ENCODE measurements around the gene TCTN1.

The TCTN1 gene

DNA sequence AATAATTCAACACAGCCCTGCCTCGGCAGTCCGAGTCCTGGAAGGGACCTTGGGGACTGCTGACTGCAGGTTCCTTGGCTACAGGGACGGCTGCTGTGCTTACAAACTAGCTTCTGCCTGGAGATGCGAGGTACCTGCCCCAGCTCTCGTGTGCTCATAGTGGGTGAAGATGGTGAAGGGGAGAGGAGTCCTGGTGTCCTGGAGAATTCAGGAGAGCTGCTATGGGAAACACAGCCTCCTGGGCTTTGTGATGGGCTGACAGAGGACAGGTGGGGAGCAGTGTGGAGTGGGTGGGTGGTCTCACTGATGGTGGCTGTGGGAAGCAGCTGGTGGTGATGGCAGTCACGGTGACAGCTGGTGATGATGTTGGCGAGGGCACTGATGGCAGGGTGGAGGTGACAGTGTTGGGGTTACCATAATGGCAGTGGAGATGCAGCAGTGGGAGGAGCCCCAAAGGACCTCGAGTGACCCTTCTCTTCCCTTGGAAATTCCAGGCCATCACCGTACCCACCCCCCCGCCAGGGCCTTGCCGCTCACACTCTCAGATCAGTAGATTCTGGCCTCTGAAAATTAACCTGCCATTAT lies 42.2 kb downstream of the TCTN1 start:
- Histone ChIP-seq H2AFZ (ENCODE audit: low read length) (no peak overlapping the region), H3K4me3 (ENCODE audit: low read length in 2 of 2) (peak overlapping the region in 1 of 2 donors; percentile 65), H3K4me1 (ENCODE audit: control insufficient read depth in 2 of 2, insufficient read depth in 1 of 2, low read depth in 1 of 2, low read length in 2 of 2) (peaks cover 0 to 2% of the 10 kb centered on the region in 2 donors), H3K14ac (ENCODE audit: low read length) (peak overlapping the region; percentile 39), H3K4ac (ENCODE audit: low read length) (no peak overlapping the region), H2BK15ac (ENCODE audit: low read length) (no peak overlapping the region), H4K91ac (ENCODE audit: low read depth, low read length, poor library complexity) (no peak overlapping the region), H4K8ac (ENCODE audit: low read depth, low read length) (no peak overlapping the region), H2AK5ac (ENCODE audit: low read depth, low read length) (no peak overlapping the region), H3K27ac (replicated peaks; ENCODE audit: low read length) (no peak overlapping the region), H3K79me1 (ENCODE audit: low read depth, low read length) (no peaks in the 10 kb centered on the region), H2BK5ac (ENCODE audit: low read length) (peak overlapping the region; percentile 29), H3K9ac (ENCODE audit: low read depth, low read length, poor library complexity) (no peak overlapping the region), H3K23ac (ENCODE audit: low read depth, low read length, poor library complexity) (no peak overlapping the region), H2BK120ac (ENCODE audit: low read depth, low read length) (no peak overlapping the region), H3K4me2 (ENCODE audit: insufficient read depth, low read length, poor library complexity, severe bottlenecking) (no peak overlapping the region), H2BK12ac (ENCODE audit: low read length) (no peak overlapping the region), H3K9me3 (replicated peaks in 1 of 2; ENCODE audit: control insufficient read depth in 2 of 2, insufficient read depth in 1 of 2, low read depth in 1 of 2, low read length in 2 of 2) (no peaks in the 10 kb centered on the region), H3K36me3 (replicated peaks in 1 of 2; ENCODE audit: control insufficient read depth in 2 of 2, insufficient read depth in 2 of 2, low read length in 2 of 2) (peaks cover 8% of the 10 kb centered on the region in 2 donors), H3K27me3 (ENCODE audit: control insufficient read depth in 3 of 3, insufficient read depth in 3 of 3, low read depth in 1 of 3, low read length in 3 of 3) (no peaks in the 10 kb centered on the region), H3K18ac (ENCODE audit: low read length) (no peak overlapping the region)
- WGBS, 2 donors (ENCODE audit: extremely low coverage in 2 of 2, insufficient read length in 2 of 2, insufficient replicate concordance in 1 of 2), result no CpG with 5 or more reads among the region's 11 CpGs
- DNase-seq (ENCODE audit: low spot score), result no peak

GRCh38 chr12:110657747-110658146 lies 43.8 kb downstream of the TCTN1 start:
- H2BK15ac ChIP-seq (ENCODE audit: low read length), result no peak overlapping the region
- no peak overlapping the region for H2BK120ac ChIP-seq (ENCODE audit: low read depth, low read length)
- DNase-seq (ENCODE audit: low spot score), result no peak
- H2AFZ ChIP-seq (ENCODE audit: low read length), result no peak overlapping the region
- peaks cover 0 to 2% of the 10 kb centered on the region in 2 donors for H3K4me1 ChIP-seq (ENCODE audit: control insufficient read depth in 2 of 2, insufficient read depth in 1 of 2, low read depth in 1 of 2, low read length in 2 of 2)
- no peak overlapping the region for H3K4ac ChIP-seq (ENCODE audit: low read length)
- H3K27me3 ChIP-seq (ENCODE audit: control insufficient read depth in 3 of 3, insufficient read depth in 3 of 3, low read depth in 1 of 3, low read length in 3 of 3), result no peaks in the 10 kb centered on the region
- no peak overlapping the region for H2BK5ac ChIP-seq (ENCODE audit: low read length)
- no peak overlapping the region for H3K14ac ChIP-seq (ENCODE audit: low read length)
- H3K9ac ChIP-seq (ENCODE audit: low read depth, low read length, poor library complexity), result no peak overlapping the region
- no CpG with 5 or more reads among the region's 9 CpGs for WGBS, 2 donors (ENCODE audit: extremely low coverage in 2 of 2, insufficient read length in 2 of 2, insufficient replicate concordance in 1 of 2)
- no peaks in the 10 kb centered on the region for H3K9me3 ChIP-seq (replicated peaks in 1 of 2; ENCODE audit: control insufficient read depth in 2 of 2, insufficient read depth in 1 of 2, low read depth in 1 of 2, low read length in 2 of 2)
- H3K23ac ChIP-seq (ENCODE audit: low read depth, low read length, poor library complexity), result no peak overlapping the region
- no peak overlapping the region for H4K8ac ChIP-seq (ENCODE audit: low read depth, low read length)
- no peak overlapping the region for H2BK12ac ChIP-seq (ENCODE audit: low read length)
- H3K27ac ChIP-seq (replicated peaks; ENCODE audit: low read length), result no peak overlapping the region
- H3K36me3 ChIP-seq (replicated peaks in 1 of 2; ENCODE audit: control insufficient read depth in 2 of 2, insufficient read depth in 2 of 2, low read length in 2 of 2), result peaks cover 0 to 5% of the 10 kb centered on the region in 2 donors
- H2AK5ac ChIP-seq (ENCODE audit: low read depth, low read length), result no peak overlapping the region
- no peak overlapping the region for H3K18ac ChIP-seq (ENCODE audit: low read length)
- no peak overlapping the region for H3K4me3 ChIP-seq (ENCODE audit: low read length in 2 of 2)
- H4K91ac ChIP-seq (ENCODE audit: low read depth, low read length, poor library complexity), result no peak overlapping the region
- no peak overlapping the region for H3K4me2 ChIP-seq (ENCODE audit: insufficient read depth, low read length, poor library complexity, severe bottlenecking)
- H3K79me1 ChIP-seq (ENCODE audit: low read depth, low read length), result no peaks in the 10 kb centered on the region

DNA sequence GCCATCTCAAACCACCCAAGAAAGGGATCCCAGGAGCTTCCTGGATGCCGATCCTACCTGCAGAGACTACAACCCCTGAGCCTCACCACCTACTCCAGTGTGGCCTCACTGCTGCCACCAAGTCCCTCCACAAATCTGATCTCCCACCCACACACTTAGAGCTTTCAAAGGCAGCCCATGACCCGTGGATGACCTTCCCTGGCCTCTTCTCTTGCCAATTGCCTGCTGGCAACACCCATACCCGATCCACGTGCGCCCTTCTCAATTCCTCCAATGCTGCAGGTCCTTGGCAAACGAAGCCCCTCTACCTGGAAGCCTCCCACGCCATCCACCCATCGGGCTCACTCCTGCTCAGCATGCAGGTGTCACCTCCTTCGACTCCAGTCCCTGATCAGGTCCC lies 44.3 kb downstream of the TCTN1 start:
- H3K4me2 ChIP-seq (ENCODE audit: insufficient read depth, low read length, poor library complexity, severe bottlenecking), result no peak overlapping the region
- no peak for DNase-seq (ENCODE audit: low spot score)
- no peak overlapping the region for H2AFZ ChIP-seq (ENCODE audit: low read length)

DNA sequence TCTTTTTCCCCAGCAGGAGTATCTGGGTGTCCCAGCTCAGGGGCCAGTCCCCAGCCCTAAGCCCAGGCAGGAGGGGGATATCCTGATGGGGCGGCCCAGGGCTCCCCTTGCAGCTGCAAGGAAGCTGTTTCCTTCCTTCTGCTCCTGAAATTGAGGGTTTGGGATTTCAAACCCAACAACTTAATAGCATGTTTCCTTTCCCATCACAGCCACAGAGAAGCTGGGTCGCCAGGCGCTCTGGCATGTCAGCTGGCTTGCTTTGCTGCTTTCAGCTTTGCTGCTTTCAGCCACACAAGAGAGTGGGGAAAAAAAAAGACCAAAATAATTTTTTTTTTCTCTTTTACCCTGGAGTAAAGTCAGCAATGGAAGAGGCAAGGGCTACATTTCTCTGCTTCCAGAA lies 44.9 kb downstream of the TCTN1 start:
- no peak overlapping the region for H3K23ac ChIP-seq (ENCODE audit: low read depth, low read length, poor library complexity)
- WGBS, 2 donors (ENCODE audit: extremely low coverage in 2 of 2, insufficient read length in 2 of 2, insufficient replicate concordance in 1 of 2), result no CpG with 5 or more reads among the region's 3 CpGs

More for the DNA sequence above, 44.3 kb downstream of the TCTN1 start:
- H3K4me3 ChIP-seq (ENCODE audit: low read length in 2 of 2), result no peak overlapping the region
- no peaks in the 10 kb centered on the region for H3K79me1 ChIP-seq (ENCODE audit: low read depth, low read length)
- H3K23ac ChIP-seq (ENCODE audit: low read depth, low read length, poor library complexity), result no peak overlapping the region
- H3K4ac ChIP-seq (ENCODE audit: low read length), result no peak overlapping the region
- H2AK5ac ChIP-seq (ENCODE audit: low read depth, low read length), result no peak overlapping the region
- H2BK12ac ChIP-seq (ENCODE audit: low read length), result no peak overlapping the region
- peak overlapping the region; percentile 7 for H3K9ac ChIP-seq (ENCODE audit: low read depth, low read length, poor library complexity)
- H2BK15ac ChIP-seq (ENCODE audit: low read length), result no peak overlapping the region
- WGBS, 2 donors (ENCODE audit: extremely low coverage in 2 of 2, insufficient read length in 2 of 2, insufficient replicate concordance in 1 of 2), result no CpG with 5 or more reads among the region's 9 CpGs
- H3K27me3 ChIP-seq (ENCODE audit: control insufficient read depth in 3 of 3, insufficient read depth in 3 of 3, low read depth in 1 of 3, low read length in 3 of 3), result no peaks in the 10 kb centered on the region
- no peaks in the 10 kb centered on the region for H3K9me3 ChIP-seq (replicated peaks in 1 of 2; ENCODE audit: control insufficient read depth in 2 of 2, insufficient read depth in 1 of 2, low read depth in 1 of 2, low read length in 2 of 2)
- H2BK5ac ChIP-seq (ENCODE audit: low read length), result no peak overlapping the region
- H4K91ac ChIP-seq (ENCODE audit: low read depth, low read length, poor library complexity), result no peak overlapping the region
- H4K8ac ChIP-seq (ENCODE audit: low read depth, low read length), result no peak overlapping the region
- no peak overlapping the region for H3K18ac ChIP-seq (ENCODE audit: low read length)
- no peak overlapping the region for H3K27ac ChIP-seq (replicated peaks; ENCODE audit: low read length)
- H3K14ac ChIP-seq (ENCODE audit: low read length), result no peak overlapping the region
- H2BK120ac ChIP-seq (ENCODE audit: low read depth, low read length), result no peak overlapping the region
- H3K36me3 ChIP-seq (replicated peaks in 1 of 2; ENCODE audit: control insufficient read depth in 2 of 2, insufficient read depth in 2 of 2, low read length in 2 of 2), result peaks cover 0 to 5% of the 10 kb centered on the region in 2 donors
- H3K4me1 ChIP-seq (ENCODE audit: control insufficient read depth in 2 of 2, insufficient read depth in 1 of 2, low read depth in 1 of 2, low read length in 2 of 2), result peaks cover 0 to 2% of the 10 kb centered on the region in 2 donors

More for the DNA sequence above, 44.9 kb downstream of the TCTN1 start:
- no peak overlapping the region for H4K91ac ChIP-seq (ENCODE audit: low read depth, low read length, poor library complexity)
- no peak overlapping the region for H2BK15ac ChIP-seq (ENCODE audit: low read length)
- H2AK5ac ChIP-seq (ENCODE audit: low read depth, low read length), result no peak overlapping the region
- no peak overlapping the region for H3K4ac ChIP-seq (ENCODE audit: low read length)
- no peaks in the 10 kb centered on the region for H3K9me3 ChIP-seq (replicated peaks in 1 of 2; ENCODE audit: control insufficient read depth in 2 of 2, insufficient read depth in 1 of 2, low read depth in 1 of 2, low read length in 2 of 2)
- no peak overlapping the region for H3K4me3 ChIP-seq (ENCODE audit: low read length in 2 of 2)
- no peak overlapping the region for H2BK12ac ChIP-seq (ENCODE audit: low read length)
- peaks cover 0 to 2% of the 10 kb centered on the region in 2 donors for H3K4me1 ChIP-seq (ENCODE audit: control insufficient read depth in 2 of 2, insufficient read depth in 1 of 2, low read depth in 1 of 2, low read length in 2 of 2)
- peaks cover 0 to 5% of the 10 kb centered on the region in 2 donors for H3K36me3 ChIP-seq (replicated peaks in 1 of 2; ENCODE audit: control insufficient read depth in 2 of 2, insufficient read depth in 2 of 2, low read length in 2 of 2)
- H3K27me3 ChIP-seq (ENCODE audit: control insufficient read depth in 3 of 3, insufficient read depth in 3 of 3, low read depth in 1 of 3, low read length in 3 of 3), result no peaks in the 10 kb centered on the region
- H2BK120ac ChIP-seq (ENCODE audit: low read depth, low read length), result no peak overlapping the region
- no peak overlapping the region for H3K27ac ChIP-seq (replicated peaks; ENCODE audit: low read length)
- H3K18ac ChIP-seq (ENCODE audit: low read length), result no peak overlapping the region
- H3K9ac ChIP-seq (ENCODE audit: low read depth, low read length, poor library complexity), result no peak overlapping the region
- no peak overlapping the region for H3K4me2 ChIP-seq (ENCODE audit: insufficient read depth, low read length, poor library complexity, severe bottlenecking)
- H2BK5ac ChIP-seq (ENCODE audit: low read length), result no peak overlapping the region
- no peak for DNase-seq (ENCODE audit: low spot score)
- H3K79me1 ChIP-seq (ENCODE audit: low read depth, low read length), result no peaks in the 10 kb centered on the region
- H2AFZ ChIP-seq (ENCODE audit: low read length), result no peak overlapping the region
- no peak overlapping the region for H4K8ac ChIP-seq (ENCODE audit: low read depth, low read length)
- no peak overlapping the region for H3K14ac ChIP-seq (ENCODE audit: low read length)

Measured in neuronal stem cell (in vitro differentiated cells).